HG02571 (cell line): ENCODE data around the gene PACS1.
"Not testable (repeated sequence)": the region's sequence is repeated elsewhere in the genome, so short reads cannot be mapped to it uniquely, and the experiment has no call there.

Experiments used
- ATAC-seq: cut with Tn5 transposase; IDR thresholded peaks from one replicate; pipeline ENCODE4 v1.9.1; 2021; ENCODE audit warnings: mild to moderate bottlenecking, moderate library complexity; ENCODE audit not compliant: unreplicated experiment

Gene PACS1

DNA sequence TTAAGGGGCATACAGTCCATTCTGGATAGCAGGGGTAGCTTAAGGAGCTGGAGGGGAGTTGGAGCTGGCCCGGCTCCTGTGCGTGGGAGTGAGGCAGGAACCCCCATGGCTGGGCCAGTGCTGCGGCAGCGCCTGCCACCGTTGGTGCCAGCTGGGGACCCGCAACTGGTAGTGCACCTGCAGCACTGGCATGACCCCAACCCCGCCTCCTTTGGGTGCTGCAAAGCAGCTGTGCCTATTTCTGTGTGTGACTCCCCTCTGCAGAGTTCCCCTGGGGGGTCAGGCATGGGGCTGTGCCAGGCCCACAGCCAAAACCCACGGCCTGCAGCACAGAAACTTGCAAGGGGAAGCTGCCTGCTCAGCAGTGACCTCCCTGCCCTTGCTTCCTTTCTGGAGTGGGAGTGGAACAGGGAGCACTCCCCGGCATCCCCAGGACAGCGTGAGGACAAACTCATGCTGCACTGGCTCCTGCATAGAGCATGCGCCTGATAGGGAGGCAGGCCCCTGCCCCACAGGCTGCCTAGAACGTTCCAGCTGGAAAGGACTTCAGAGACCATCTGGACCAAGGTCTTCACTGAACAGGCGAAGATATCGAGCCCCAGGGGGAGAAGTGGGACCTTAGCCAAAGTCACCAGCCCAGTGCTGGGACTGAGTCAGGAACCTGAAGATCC is 172.2 kb downstream of the PACS1 start:
- no peak for ATAC-seq

DNA sequence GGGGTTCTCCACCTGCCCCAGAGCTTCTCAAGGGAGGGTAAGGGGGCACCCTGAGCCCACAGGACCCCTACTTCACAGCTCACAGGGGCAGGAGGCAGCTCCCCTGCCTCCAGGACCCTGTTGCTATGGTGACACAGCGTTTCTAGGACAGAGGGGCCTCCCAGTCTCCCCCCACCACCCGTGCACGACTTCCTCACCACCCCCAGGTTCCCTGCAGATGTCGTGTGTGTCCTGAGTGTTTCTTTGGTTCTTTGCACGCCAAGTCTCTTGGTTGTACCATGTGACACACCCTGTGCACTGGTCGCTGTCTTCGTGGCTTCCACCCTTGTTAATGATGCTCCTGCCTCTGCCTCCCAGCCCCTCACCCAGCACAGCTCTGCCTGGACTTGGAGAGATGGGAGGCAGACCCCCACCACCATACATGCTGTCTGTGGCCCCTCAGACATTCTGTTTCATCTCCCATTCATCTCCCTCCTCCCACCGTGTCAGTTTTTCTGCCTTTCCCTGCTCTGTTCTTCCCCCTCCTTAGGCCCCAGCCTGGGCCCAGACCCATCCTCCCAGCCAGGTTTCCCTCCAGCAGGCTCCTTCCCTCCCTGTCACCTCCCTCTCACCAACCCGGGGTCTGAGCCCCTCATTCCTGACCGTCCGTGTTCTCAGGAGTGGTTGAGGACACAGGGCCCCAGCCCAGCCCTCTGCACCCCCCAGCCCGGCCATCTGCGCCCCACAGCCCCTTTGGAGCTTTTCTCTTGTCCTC is 173.9 kb downstream of the PACS1 start:
- ATAC-seq: no peak

DNA sequence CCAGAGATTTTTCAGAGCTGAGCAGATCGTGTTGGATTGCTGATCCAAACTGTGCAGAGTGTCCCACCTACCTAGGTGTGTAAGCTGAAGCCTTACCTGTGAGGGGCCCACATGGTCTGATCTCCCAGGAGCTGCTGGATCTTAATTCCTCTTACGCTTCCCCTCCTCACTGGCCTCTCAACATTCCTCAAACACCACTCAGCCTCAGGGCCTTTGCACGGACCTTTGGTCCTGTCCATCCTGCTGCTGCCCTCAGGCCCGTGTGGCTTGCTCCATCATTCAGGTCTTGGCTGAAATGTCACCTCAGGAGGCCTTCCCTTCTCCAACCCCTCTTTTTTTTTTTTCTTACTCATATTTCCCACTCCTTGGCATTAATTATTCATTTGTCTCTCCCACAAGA is 177.2 kb downstream of the PACS1 start:
- no peak for ATAC-seq

DNA sequence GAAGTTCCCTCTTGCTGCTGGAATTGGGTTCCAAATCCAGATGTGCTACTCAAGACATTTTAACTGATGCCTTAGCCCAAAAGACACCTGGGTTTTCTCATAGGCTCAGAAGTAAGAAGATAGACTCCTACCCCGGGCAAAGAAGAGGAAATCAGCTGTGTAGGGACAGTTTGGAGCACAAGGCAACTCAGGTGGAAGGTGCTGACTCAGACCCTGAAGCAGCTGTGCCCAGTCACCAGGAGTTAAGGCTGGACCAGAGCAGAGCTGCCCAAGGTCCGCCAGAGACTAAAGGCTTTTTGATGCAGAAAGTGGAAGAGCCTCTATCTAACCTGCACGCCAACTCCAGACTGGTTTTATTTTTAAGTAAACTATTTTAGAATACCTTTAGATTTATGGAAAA is 177.7 kb downstream of the PACS1 start:
- no peak for ATAC-seq

DNA sequence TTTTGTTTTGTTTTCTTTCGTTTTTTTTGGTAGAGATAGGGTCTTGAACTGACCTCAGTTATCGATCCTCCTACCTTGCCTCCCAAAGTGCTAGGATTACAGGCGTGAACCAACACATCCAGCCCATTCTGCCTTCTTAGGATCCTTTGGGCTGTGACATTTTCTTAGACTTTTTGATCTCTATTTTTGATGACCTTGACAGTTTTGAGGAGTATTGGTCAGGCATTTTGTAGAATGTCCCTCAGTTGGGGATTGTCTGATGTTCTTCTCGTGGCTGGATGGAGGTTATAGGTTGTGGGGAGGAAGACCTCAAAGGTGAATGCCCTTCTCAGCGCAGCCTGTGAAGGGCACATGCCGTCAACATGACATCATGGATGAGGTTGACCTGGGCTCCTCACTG is 178.8 kb downstream of the PACS1 start:
- ATAC-seq: no peak

DNA sequence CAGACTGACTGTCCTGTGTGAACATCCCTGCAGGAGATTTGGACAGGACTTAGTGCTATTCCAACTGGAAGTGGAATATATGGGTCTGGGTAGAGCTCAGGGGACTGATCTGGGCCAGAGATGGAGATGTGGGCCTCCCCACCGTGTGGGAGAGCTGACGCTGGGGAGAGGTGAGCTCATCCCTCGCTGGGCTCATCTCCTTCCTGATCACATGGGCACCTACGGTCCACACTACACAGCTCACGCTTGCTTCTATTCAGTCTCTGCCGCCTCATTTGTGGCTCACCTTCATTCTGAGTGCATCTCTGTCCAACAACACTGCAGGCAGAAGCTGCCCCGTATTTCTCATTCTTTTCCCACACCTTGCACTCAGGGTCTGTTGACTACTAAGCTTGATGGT is 181.7 kb downstream of the PACS1 start:
- ATAC-seq: no peak

DNA sequence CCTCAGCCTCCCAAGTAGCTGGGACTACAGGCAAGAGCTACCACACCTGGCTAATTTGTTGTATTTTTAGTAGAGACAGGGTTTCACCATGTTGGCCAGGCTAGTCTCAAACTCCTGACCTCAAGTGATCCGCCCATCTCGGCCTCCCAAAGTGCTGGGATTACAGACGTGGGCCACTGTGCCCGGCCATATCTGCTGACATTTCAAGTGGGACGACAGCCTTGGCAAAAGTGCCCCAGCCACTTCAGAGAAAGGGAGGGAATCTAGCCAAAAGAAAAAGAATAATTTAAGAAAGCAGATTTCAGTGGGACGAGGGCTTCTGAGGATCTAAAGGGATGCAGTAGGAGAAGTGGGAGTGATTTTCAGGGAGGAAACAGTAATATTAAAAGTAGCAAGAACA is 183.0 kb downstream of the PACS1 start:
- not testable (repeated sequence) for ATAC-seq

DNA sequence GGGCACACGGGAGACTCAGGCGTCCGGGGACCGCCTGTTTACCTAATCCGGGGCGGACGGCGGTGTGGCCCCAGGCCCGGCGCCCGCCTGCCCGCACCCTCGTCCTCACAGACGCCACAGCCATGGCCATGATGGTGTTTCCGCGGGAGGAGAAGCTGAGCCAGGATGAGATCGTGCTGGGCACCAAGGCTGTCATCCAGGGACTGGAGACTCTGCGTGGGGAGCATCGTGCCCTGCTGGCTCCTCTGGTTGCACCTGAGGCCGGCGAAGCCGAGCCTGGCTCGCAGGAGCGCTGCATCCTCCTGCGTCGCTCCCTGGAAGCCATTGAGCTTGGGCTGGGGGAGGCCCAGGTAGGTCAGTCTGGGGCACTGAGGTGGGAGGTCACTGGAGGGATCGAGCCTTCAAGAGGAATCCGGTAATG is 188.4 kb downstream of the PACS1 start:
- no peak for ATAC-seq

DNA sequence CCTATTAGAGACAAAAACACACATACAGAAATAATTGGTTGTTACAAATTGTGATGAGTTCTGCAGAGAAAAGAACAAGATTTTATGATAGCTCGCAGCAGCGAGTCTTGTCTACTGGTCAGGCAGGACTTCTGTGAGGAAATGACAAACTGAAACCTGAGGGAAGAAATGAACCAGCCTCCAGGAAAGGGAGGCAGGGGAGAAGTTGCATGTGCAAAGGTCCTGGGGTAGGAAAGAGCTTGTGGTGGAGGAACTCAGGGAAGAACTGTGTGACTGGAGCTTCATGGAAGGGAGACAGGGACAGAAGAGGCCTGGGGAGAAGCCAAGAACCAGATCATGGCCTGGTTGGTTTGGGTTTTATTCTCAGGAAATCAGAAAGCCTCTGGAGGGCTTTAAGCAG is 189.2 kb downstream of the PACS1 start:
- no peak for ATAC-seq

DNA sequence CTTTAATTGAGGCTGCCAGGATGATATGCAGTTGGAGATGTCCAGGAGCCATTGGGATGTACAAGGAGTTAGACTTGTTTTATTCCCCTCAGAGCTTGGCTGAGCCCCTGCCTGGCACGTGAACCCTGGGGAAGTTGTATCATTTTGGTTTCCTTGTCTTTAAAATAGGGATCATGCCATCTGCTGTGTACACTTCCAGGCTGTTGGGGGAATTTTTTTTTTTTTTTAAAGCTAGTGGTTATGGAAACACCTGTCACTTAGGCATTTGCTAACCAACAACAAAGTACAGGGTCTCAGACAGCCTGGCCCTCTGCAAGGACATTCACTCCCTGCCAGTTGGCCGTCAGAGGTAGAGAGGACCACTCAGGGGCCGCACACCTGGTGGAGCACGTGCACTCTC is 189.9 kb downstream of the PACS1 start:
- ATAC-seq: no peak

DNA sequence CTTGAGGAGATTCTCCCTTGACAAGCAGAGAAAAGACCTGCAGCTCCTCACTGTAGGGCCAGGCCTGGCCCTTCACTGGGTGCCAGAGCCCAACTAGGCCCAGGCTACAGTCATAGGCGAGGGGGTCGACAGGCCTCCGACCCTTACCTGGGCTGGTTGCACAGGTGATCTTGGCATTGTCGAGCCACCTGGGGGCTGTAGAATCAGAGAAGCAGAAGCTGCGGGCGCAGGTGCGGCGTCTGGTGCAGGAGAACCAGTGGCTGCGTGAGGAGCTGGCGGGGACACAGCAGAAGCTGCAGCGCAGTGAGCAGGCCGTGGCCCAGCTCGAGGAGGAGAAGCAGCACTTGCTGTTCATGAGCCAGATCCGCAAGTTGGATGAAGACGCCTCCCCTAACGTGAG is 191.5 kb downstream of the PACS1 start:
- ATAC-seq: no peak

DNA sequence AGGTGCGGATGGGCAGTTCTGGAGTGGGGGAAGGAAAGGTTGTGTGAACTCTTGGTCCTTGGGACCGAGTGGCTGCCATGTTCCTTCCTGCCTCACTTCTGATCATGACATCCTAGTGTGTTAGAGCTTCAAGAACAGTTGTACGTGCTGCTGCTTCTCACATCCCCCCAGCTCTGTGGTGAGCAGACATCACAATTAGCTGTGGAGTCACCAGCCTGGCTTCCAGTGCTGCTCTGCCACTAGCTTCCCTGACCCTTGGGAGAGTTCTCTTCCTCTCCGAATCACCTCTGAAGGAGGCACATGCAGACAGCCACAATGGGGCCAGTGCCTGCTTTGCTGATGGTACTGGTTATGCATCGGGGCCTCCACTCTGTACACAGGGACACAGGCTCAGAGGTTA is 192.1 kb downstream of the PACS1 start:
- ATAC-seq: no peak

DNA sequence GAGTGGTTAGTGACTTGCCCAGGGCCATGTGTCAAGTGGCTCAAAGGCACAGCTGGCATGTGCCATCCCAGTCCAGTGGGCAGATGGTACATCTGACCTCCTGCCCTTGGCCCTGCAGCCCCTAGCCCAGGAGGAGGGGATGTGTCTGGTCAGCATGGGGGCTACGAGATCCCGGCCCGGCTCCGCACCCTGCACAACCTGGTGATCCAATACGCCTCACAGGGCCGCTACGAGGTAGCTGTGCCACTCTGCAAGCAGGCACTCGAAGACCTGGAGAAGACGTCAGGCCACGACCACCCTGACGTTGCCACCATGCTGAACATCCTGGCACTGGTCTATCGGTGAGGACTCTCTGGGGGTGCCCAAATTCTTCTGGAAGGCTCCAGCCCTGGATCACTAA is 192.6 kb downstream of the PACS1 start:
- no peak for ATAC-seq

DNA sequence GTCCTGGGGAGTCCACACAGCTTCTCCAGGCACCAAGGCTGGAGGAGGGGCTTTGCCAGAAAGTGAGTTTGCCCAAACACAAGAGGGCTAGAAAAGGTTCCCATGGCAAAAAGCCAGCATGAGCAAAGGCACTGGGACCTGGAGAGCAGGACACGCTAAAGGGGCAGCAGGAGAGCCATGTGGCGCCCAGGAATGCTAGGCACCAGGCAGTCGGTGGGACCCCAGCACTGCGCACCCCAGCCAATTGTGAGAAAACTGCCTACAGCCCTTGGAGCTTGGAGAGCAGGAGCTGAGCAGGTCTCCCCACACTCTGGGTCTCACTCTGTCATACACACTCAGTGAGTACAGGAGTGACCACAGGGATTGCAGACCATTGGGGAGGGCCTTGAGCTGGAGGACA is 193.2 kb downstream of the PACS1 start:
- no peak for ATAC-seq

DNA sequence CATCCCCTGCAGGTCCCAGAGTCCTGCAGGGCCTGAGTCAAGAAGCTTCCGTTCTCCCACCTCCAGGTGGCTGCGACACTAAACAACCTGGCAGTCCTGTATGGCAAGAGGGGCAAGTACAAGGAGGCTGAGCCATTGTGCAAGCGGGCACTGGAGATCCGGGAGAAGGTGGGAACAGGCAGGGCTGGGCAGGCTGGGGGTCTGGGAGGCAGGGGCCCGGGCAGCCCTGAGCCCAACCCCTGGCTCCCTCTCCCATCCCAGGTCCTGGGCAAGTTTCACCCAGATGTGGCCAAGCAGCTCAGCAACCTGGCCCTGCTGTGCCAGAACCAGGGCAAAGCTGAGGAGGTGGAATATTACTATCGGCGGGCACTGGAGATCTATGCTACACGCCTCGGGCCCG is 193.7 kb downstream of the PACS1 start:
- ATAC-seq: no peak

DNA sequence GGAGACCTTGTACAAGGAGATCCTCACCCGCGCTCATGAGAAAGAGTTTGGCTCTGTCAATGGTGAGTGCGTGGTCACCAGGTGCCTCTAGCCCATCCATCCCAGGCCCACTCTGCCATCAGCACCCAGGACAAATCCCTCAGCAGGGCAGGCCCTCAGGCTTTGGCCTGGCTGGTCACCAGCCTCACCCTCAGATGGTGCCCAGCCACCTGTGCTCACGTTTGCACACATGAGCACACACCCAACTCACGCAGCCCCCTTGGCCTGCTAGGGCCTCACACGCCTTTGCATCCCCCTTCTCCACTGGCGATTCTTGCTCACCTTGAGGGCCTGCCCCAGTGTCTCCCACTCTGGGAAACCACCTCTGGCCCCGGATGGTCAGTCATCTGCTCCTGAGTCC is 194.3 kb downstream of the PACS1 start:
- no peak for ATAC-seq

DNA sequence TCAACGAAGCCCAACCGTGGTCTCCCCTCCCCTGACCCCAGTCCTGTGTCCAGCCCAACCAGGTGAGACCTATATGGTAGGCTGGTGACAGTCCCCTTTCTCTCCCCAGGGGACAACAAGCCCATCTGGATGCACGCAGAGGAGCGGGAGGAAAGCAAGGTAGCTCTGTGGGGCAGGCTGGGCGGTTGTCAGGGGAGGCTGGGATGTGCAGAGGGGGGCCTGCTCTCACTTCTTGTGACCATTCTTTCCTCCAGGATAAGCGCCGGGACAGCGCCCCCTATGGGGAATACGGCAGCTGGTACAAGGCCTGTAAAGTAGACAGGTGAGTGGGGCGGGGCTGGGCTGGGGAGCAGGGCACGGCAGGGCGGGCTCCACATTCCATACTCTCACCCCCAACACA is 194.8 kb downstream of the PACS1 start:
- no peak for ATAC-seq

DNA sequence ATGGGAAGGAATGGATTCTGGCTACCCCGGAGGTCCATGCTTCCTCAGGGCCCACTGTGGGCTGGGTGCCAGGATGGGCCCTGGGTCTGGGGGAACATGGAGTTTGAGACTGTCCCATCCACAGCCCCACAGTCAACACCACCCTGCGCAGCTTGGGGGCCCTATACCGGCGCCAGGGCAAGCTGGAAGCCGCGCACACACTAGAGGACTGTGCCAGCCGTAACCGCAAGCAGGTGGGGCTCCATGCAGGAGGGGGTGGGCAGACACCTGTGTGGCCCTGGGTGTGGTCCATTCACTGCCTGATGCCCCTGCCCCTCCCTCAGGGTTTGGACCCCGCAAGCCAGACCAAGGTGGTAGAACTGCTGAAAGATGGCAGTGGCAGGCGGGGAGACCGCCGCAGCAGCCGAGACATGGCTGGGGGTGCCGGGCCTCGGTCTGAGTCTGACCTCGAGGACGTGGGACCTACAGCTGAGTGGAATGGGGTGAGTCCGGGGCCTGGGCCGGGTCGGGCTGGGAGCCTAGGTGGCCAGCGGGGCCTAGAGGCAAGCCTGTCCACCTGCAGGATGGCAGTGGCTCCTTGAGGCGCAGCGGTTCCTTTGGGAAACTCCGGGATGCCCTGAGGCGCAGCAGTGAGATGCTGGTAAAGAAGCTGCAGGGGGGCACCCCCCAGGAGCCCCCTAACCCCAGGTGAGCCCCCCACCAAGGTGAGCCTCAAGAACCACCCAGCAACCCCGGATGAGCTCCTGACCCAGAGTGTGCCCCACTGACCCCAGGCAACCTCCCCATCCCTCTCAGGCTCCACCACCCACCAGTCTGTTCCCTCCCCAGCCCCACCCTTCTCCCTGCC is 195.7 kb downstream of the PACS1 start:
- ATAC-seq: no peak

DNA sequence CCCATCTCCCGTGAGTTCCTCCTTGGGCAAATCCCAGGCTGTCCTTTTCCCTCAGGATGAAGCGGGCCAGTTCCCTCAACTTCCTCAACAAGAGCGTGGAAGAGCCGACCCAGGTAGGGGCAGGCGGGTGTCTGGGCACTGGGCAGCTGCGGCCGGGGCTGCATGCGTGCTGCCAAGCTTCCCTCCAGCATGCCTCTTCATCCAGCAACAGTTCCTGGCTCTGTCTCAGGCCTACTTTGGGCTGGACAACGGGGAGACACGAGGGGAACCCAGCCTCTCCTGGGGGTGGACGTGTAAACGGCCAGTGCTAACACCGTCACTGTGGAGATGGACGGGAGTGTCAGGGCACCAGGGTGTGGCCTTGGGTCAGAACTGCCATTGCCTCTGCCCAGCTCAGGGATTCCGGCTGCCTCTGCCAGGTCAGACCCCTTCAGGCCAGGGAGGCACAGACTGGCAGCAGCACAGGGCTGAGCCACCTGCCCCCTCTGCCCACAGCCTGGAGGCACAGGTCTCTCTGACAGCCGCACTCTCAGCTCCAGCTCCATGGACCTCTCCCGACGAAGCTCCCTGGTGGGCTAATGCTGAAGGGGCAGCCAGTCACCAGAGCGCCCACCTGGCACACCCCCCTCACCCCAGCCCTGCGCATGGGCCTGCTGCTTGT is 196.4 kb downstream of the PACS1 start:
- ATAC-seq: no peak

DNA sequence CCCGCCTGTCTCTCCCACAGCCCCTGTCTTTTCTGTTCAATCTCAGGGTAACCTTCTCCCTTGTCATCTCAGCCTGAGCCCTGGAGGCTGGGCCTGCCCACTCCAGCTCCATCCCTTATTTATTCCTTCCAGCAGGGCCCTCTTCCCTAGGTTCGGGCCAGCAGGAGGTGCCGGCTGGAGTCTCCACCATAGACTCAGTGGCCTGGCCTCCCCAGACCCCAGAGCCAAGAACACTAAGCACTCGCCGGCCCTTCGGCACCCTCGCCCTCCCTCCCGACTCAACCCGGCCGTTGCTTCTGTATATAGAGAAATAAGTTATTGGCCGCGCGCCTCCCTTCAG is 196.9 kb downstream of the PACS1 start:
- no peak for ATAC-seq
